ENCODE results near the gene ZFPM1.

GRCh38 chr16:88415713-88416323 is 37.3 kb upstream of the ZFPM1 start:
- TF ChIP-seq POLR2AphosphoS5 (IDR thresholded peaks at IDR 0.05) (no peak), POLR2A (IDR thresholded peaks at IDR 0.05) (no peak), CTCF (IDR thresholded peaks at IDR 0.05) (no peak)

Data from prostate gland (tissue), 2 donors.